ENCODE data around the gene PCOLCE2. TPM values are rescaled to one million over a fixed set of nuclear protein-coding genes. Genes with fewer than 3 reads are reported as not detected.

PCOLCE2 gene
- total RNA-seq, 3 donors from 2014 or later (not counting 1 experiment from before 2014, with no cell fraction given): not detected

GRCh38 chr3:142904639-142905436 lies 16.0 kb upstream of the PCOLCE2 start:
- peaks cover 14 to 40% of the 10 kb centered on the region in 2 donors for H3K27me3 Mint-ChIP-seq (ENCODE audit: low read depth in 2 of 2)
- WGBS (ENCODE audit: insufficient coverage): 61% methylated on average over 11 of the region's 11 CpGs

GRCh38 chr3:142902356-142902755 lies 13.5 kb upstream of the PCOLCE2 start:
- no peak overlapping the region for H3K27ac ChIP-seq (ENCODE audit: low read length)
- H3K27me3 Mint-ChIP-seq (ENCODE audit: low read depth in 2 of 2): peaks cover 18 to 46% of the 10 kb centered on the region in 2 donors
- no peaks in the 10 kb centered on the region for H3K27me3 ChIP-seq (ENCODE audit: control insufficient read depth, insufficient read depth, low read length)
- H3K4me1 ChIP-seq (ENCODE audit: control insufficient read depth, insufficient read depth, low read length): no peaks in the 10 kb centered on the region
- H3K4me3 ChIP-seq (ENCODE audit: low read length): no peak overlapping the region
- intact Hi-C loops (cut with micrococcal nuclease): no loop called here
- H3K36me3 Mint-ChIP-seq: no peaks in the 10 kb centered on the region
- WGBS (ENCODE audit: insufficient coverage): no CpG with 5 or more reads among the region's 2 CpGs
- TF ChIP-seq CTCF (IDR thresholded peaks at IDR 0.05): no peak
- no peak for ATAC-seq
- DNase-seq: no peak
- H3K9me3 Mint-ChIP-seq: no peaks in the 10 kb centered on the region
- H3K9me3 ChIP-seq (ENCODE audit: control insufficient read depth, insufficient read depth, low read length): no peaks in the 10 kb centered on the region
- no peak overlapping the region for H3K27ac Mint-ChIP-seq
- no peaks in the 10 kb centered on the region for H3K36me3 ChIP-seq (ENCODE audit: control insufficient read depth, insufficient read depth, low read length)
- H3K4me1 Mint-ChIP-seq: no peaks in the 10 kb centered on the region
- no peak overlapping the region for H3K4me3 Mint-ChIP-seq

More at GRCh38 chr3:142904639-142905436, 16.0 kb upstream of the PCOLCE2 start:
- Histone ChIP-seq H3K27ac (ENCODE audit: low read length) (no peak overlapping the region), H3K4me3 (ENCODE audit: low read length) (no peak overlapping the region), H3K27me3 (ENCODE audit: control insufficient read depth, insufficient read depth, low read length) (no peaks in the 10 kb centered on the region), H3K4me1 (ENCODE audit: control insufficient read depth, insufficient read depth, low read length) (no peaks in the 10 kb centered on the region), H3K9me3 (ENCODE audit: control insufficient read depth, insufficient read depth, low read length) (no peaks in the 10 kb centered on the region), H3K36me3 (ENCODE audit: control insufficient read depth, insufficient read depth, low read length) (no peaks in the 10 kb centered on the region)
- Mint-ChIP-seq H3K27ac (no peak overlapping the region), H3K9me3 (no peaks in the 10 kb centered on the region), H3K4me3 (no peak overlapping the region), H3K4me1 (no peaks in the 10 kb centered on the region), H3K36me3 (no peaks in the 10 kb centered on the region)
- DNase-seq (peak in 1 of 2 donors; percentile 14), ATAC-seq (no peak)
- TF ChIP-seq CTCF (IDR thresholded peaks at IDR 0.05): no peak
- intact Hi-C loops (cut with micrococcal nuclease): no loop called here

GRCh38 chr3:142898346-142899213 lies 9.7 kb upstream of the PCOLCE2 start:
- 84% methylated on average over 3 of the region's 3 CpGs for WGBS (ENCODE audit: insufficient coverage)
- H3K9me3 ChIP-seq (ENCODE audit: control insufficient read depth, insufficient read depth, low read length): no peaks in the 10 kb centered on the region
- Mint-ChIP-seq H3K4me3 (no peak overlapping the region), H3K9me3 (no peaks in the 10 kb centered on the region), H3K36me3 (no peaks in the 10 kb centered on the region), H3K27ac (no peak overlapping the region), H3K27me3 (ENCODE audit: low read depth in 2 of 2) (peaks cover 14 to 33% of the 10 kb centered on the region in 2 donors), H3K4me1 (no peaks in the 10 kb centered on the region)
- no peaks in the 10 kb centered on the region for H3K36me3 ChIP-seq (ENCODE audit: control insufficient read depth, insufficient read depth, low read length)
- H3K27me3 ChIP-seq (ENCODE audit: control insufficient read depth, insufficient read depth, low read length): no peaks in the 10 kb centered on the region
- no peak overlapping the region for H3K27ac ChIP-seq (ENCODE audit: low read length)
- H3K4me3 ChIP-seq (ENCODE audit: low read length): no peak overlapping the region
- no peak for DNase-seq
- no peak for TF ChIP-seq CTCF (IDR thresholded peaks at IDR 0.05)
- ATAC-seq: no peak
- intact Hi-C loops (cut with micrococcal nuclease): no loop called here
- H3K4me1 ChIP-seq (ENCODE audit: control insufficient read depth, insufficient read depth, low read length): no peaks in the 10 kb centered on the region

Measured in natural killer cell (primary cell).